ENCODE data around the gene POLD1. TPM values are rescaled to one million over a fixed set of nuclear protein-coding genes. Genes with fewer than 3 reads are reported as not detected.

Gene POLD1
- total and polyA plus RNA-seq, 2 experiments from 2014 or later = 111 to 173 TPM

DNA sequence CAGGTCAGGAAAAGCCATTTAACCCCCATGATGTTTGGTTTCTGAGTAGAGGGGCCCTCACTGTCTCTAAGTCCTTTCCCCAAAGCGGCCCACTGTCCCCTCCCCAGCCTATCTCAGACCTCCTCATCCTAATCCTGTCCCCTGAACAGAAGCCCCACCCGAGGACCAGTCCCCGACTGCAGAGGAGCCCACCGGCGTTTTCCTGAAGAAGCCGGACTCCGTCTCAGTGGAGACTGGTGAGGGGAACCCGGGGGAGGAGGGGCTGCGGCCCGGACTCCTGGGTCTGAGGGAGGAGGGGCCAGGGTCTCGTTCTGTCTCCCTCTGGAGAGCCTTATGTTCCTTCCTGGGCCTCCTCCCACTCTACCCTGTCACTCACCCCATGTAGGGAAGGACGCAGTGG, 51.5 kb downstream of the POLD1 start:
- TF ChIP-seq EZH2phosphoT487 (IDR thresholded peaks at IDR 0.05; ENCODE audit: unreplicated experiment) (no peak), ZNF114 (CRISPR knock-in tag; IDR thresholded peaks at IDR 0.05) (no peak), CREB1 (CRISPR knock-in tag; IDR thresholded peaks at IDR 0.05; ENCODE audit: low read depth) (no peak), REST (IDR thresholded peaks at IDR 0.05; ENCODE audit: unreplicated experiment) (no peak), NANOG (IDR thresholded peaks at IDR 0.05; ENCODE audit: borderline replicate concordance) (no peak), POLR2AphosphoS5 (IDR thresholded peaks at IDR 0.05; ENCODE audit: low read depth) (no peak), JUNB (IDR thresholded peaks at IDR 0.05; ENCODE audit: unreplicated experiment) (no peak)
- Mint-ChIP-seq H3K4me1 (peaks cover 15% of the 10 kb centered on the region), H3K9me3 (peaks cover 40% of the 10 kb centered on the region), H3K27ac (no peak overlapping the region), H3K36me3 (ENCODE audit: low read depth) (peaks cover 15% of the 10 kb centered on the region), H3K27me3 (ENCODE audit: insufficient read depth, low read depth, poor library complexity) (peaks cover 18% of the 10 kb centered on the region), H3K4me3 (no peak overlapping the region)
- no peaks in the 10 kb centered on the region for H3K36me3 ChIP-seq (ENCODE audit: insufficient read depth)
- H3K27ac ChIP-seq (ENCODE audit: low read depth) = no peak overlapping the region
- no peaks in the 10 kb centered on the region for H3K79me2 ChIP-seq (replicated peaks; ENCODE audit: insufficient read depth)
- ATAC-seq = no peak
- H3K27me3 ChIP-seq (ENCODE audit: insufficient read depth) = peaks cover 5% of the 10 kb centered on the region
- no peak overlapping the region for H3K4me3 ChIP-seq
- no peak for DNase-seq (ENCODE audit: low spot score)
- H3K4me2 ChIP-seq = no peak overlapping the region
- 0 out of 2 replicates have a peak, but pooled peaks cover 6% of the 10 kb centered on the region for H3F3A ChIP-seq (replicated peaks; ENCODE audit: low read depth)
- peaks cover 19% of the 10 kb centered on the region for H3K4me1 ChIP-seq (ENCODE audit: insufficient read depth)
- H3K9me2 ChIP-seq (ENCODE audit: insufficient read depth) = 0 out of 2 replicates have a peak, but pooled peaks cover 3% of the 10 kb centered on the region
- no peaks in the 10 kb centered on the region for H4K20me1 ChIP-seq (replicated peaks; ENCODE audit: insufficient read depth)
- H2AFZ ChIP-seq = no peak overlapping the region

DNA sequence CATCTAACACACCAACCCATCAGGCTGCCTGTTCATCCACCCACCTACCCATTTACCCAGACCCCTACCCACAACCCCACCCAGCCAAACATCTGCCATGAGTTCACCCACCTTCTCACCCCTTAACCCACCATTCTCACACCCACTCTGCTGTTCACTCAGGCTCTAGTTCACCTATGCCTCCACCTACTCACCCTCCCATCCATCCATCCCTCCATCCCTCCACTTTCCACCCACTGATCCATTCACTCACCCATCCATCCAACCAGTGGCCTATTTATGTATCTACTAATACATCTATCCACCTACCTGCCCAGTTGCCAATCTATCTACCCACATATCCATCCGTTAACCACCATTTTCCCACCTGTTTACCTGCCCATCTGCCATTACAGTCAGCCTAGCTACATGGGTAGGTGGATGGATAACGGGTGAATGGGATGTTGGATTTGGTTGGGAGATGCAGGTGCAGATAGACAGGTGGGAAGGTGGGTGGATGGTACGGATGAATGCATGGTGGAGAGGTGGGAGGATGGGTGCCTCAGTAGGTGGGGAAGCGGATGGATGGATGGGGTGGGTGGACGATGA, 53.8 kb downstream of the POLD1 start:
- Histone ChIP-seq H3K27me3 (ENCODE audit: insufficient read depth) (no peaks in the 10 kb centered on the region), H2AFZ (no peak overlapping the region), H3K4me1 (ENCODE audit: insufficient read depth) (peaks cover 5% of the 10 kb centered on the region), H3K4me3 (no peak overlapping the region), H3K27ac (ENCODE audit: low read depth) (no peak overlapping the region), H3K36me3 (ENCODE audit: insufficient read depth) (no peaks in the 10 kb centered on the region), H3K9me2 (ENCODE audit: insufficient read depth) (0 out of 2 replicates have a peak, but pooled peaks cover 3% of the 10 kb centered on the region), H3F3A (replicated peaks; ENCODE audit: low read depth) (no peaks in the 10 kb centered on the region), H3K4me2 (no peak overlapping the region), H3K79me2 (replicated peaks; ENCODE audit: insufficient read depth) (no peaks in the 10 kb centered on the region), H4K20me1 (replicated peaks; ENCODE audit: insufficient read depth) (no peaks in the 10 kb centered on the region)
- no peak overlapping the region for H3K4me3 Mint-ChIP-seq
- H3K36me3 Mint-ChIP-seq (ENCODE audit: low read depth) = peaks cover 24% of the 10 kb centered on the region
- peaks cover 3% of the 10 kb centered on the region for H3K4me1 Mint-ChIP-seq
- ATAC-seq (no peak), DNase-seq (ENCODE audit: low spot score) (no peak)
- peaks cover 16% of the 10 kb centered on the region for H3K27me3 Mint-ChIP-seq (ENCODE audit: insufficient read depth, low read depth, poor library complexity)
- peaks cover 59% of the 10 kb centered on the region for H3K9me3 Mint-ChIP-seq
- no peak overlapping the region for H3K27ac Mint-ChIP-seq
- TF ChIP-seq, protein P1, sequence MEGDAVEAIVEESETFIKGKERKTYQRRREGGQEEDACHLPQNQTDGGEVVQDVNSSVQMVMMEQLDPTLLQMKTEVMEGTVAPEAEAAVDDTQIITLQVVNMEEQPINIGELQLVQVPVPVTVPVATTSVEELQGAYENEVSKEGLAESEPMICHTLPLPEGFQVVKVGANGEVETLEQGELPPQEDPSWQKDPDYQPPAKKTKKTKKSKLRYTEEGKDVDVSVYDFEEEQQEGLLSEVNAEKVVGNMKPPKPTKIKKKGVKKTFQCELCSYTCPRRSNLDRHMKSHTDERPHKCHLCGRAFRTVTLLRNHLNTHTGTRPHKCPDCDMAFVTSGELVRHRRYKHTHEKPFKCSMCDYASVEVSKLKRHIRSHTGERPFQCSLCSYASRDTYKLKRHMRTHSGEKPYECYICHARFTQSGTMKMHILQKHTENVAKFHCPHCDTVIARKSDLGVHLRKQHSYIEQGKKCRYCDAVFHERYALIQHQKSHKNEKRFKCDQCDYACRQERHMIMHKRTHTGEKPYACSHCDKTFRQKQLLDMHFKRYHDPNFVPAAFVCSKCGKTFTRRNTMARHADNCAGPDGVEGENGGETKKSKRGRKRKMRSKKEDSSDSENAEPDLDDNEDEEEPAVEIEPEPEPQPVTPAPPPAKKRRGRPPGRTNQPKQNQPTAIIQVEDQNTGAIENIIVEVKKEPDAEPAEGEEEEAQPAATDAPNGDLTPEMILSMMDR (conservative IDR thresholded peaks at IDR 0.05; ENCODE audit: low read depth in 2 of 2) = no peak
- TF ChIP-seq POLR2AphosphoS5 (IDR thresholded peaks at IDR 0.05; ENCODE audit: low read depth) = no peak
- TF ChIP-seq ZNF114 (CRISPR knock-in tag; IDR thresholded peaks at IDR 0.05) = no peak
- no peak for TF ChIP-seq REST (IDR thresholded peaks at IDR 0.05; ENCODE audit: unreplicated experiment)
- no peak for TF ChIP-seq CREB1 (CRISPR knock-in tag; IDR thresholded peaks at IDR 0.05; ENCODE audit: low read depth)
- no peak for TF ChIP-seq NANOG (IDR thresholded peaks at IDR 0.05; ENCODE audit: borderline replicate concordance)
- TF ChIP-seq ZNF331 (CRISPR knock-in tag; IDR thresholded peaks at IDR 0.05; ENCODE audit: low read depth) = no peak
- TF ChIP-seq JUNB (IDR thresholded peaks at IDR 0.05; ENCODE audit: unreplicated experiment) = no peak
- TF ChIP-seq STAT1 (IDR thresholded peaks at IDR 0.05; ENCODE audit: unreplicated experiment) = no peak
- no peak for TF ChIP-seq EZH2 (IDR thresholded peaks at IDR 0.05; ENCODE audit: low read depth, unreplicated experiment)

Data from GM23338 (cell line).